ENCODE results near the gene KCNH5. TPM values are rescaled to one million over a fixed set of nuclear protein-coding genes. Genes with fewer than 3 reads are reported as not detected.

KCNH5 gene
- total and polyA plus RNA-seq, 12 donors, result 0.15 TPM; not detected in 11

DNA sequence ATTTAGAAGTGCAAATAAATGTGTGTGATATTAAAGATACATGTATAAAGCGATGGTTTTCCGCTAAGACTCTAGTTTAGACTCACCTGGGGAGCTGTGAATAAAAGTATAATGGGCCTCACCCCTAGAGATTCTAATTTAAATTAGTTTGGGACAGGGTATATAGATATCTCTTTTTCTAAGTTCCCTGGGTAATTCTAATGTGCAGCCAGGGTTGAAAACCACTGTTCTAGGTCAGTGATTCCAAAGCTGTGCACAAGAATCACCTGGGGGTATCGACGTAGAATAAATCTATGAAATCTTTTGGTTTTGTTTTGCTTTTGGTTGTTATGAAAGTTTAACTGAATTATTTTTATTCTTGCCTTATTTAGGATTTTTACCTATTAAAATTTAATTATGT is 302.1 kb downstream of the KCNH5 start:
- ATAC-seq (no peak), DNase-seq (no peak)
- TF ChIP-seq, protein P1, sequence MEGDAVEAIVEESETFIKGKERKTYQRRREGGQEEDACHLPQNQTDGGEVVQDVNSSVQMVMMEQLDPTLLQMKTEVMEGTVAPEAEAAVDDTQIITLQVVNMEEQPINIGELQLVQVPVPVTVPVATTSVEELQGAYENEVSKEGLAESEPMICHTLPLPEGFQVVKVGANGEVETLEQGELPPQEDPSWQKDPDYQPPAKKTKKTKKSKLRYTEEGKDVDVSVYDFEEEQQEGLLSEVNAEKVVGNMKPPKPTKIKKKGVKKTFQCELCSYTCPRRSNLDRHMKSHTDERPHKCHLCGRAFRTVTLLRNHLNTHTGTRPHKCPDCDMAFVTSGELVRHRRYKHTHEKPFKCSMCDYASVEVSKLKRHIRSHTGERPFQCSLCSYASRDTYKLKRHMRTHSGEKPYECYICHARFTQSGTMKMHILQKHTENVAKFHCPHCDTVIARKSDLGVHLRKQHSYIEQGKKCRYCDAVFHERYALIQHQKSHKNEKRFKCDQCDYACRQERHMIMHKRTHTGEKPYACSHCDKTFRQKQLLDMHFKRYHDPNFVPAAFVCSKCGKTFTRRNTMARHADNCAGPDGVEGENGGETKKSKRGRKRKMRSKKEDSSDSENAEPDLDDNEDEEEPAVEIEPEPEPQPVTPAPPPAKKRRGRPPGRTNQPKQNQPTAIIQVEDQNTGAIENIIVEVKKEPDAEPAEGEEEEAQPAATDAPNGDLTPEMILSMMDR (IDR thresholded peaks at IDR 0.05), result no peak
- 89 to 94% methylated on average over 4 of the region's 4 CpGs for WGBS, 2 donors
- no peaks in the 10 kb centered on the region for H3K4me1 ChIP-seq
- H3K36me3 ChIP-seq, result no peaks in the 10 kb centered on the region
- H3K27me3 ChIP-seq, result no peaks in the 10 kb centered on the region
- intact Hi-C loops (cut with DNase I), result no loop called here
- H3K4me3 ChIP-seq, result no peak overlapping the region
- no peak overlapping the region for H3K27ac ChIP-seq
- H3K9me3 ChIP-seq, result no peaks in the 10 kb centered on the region

DNA sequence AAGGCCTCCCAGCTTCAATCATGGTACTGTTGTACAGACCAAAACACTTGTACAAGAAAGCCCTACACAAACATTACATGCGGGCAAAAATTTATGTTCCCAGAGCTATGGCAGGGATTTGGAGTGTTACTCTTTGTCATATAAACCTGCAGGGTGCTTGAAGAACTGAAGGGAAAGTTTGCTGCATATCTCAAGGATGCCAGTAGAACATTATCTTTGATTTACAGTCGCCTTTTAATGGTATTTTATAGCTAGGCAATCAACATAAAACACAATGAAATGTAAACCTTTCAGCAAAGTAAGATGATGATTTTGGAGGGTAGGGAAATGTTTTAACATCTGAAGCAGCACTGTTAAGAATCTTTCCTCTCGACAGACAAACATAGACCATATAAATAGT is 305.6 kb downstream of the KCNH5 start:
- Histone ChIP-seq H3K36me3 (no peaks in the 10 kb centered on the region), H3K27me3 (no peaks in the 10 kb centered on the region), H3K4me1 (no peaks in the 10 kb centered on the region), H3K27ac (no peak overlapping the region), H3K4me3 (no peak overlapping the region), H3K9me3 (peaks cover 0 to 8% (median 0%) of the 10 kb centered on the region in 11 donors)
- TF ChIP-seq, protein P1 (IDR thresholded peaks at IDR 0.05), result no peak
- intact Hi-C loops (cut with DNase I), result no loop called here
- ATAC-seq (no peak), DNase-seq (no peak)
- 74 to 79% methylated on average over 3 of the region's 3 CpGs for WGBS, 2 donors

DNA sequence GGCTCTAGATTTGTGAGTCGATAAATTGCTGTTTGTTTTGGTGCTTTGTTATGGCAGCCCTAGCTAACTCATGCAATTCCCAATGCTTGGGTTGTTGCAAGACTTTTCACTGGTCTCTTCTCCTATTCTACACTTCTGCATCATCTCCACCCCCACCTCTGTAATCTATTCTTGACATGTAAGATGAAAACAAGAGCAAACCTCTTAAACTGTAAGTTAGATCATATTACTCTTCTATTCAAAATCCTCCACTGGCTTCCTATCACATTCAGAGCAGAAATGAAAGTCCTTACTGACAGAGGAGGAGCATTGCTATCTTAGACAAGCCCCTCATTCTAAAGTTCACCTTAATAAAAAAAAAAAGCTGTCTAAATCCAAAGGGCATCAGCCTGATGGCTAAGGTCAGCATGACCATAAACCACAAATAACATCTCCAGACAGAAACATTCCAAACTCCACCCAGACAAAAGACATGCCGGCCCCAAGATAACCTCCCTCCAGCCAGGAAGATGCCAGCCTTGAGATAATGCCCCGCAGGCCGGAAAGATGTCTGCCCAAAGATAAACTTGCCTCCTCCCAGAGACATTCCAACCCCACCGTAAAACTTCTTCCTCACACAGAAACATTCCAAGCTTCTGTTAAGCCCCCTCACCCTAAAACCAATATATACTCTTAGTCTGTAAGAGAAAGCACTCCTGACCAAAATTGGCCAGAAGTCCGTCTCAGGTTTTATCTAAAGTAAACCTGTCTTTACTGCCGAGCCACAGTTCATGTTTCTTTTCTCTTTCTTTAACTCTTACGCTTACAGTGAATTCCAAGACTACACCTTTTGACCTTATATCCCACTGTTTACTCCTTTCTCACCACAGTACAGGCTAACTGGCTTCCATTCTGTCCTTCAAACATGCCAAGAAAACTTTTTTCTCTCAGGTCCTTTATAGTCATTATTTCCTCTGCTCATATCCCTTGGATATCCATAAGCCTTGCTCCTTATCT is 308.9 kb downstream of the KCNH5 start:
- Histone ChIP-seq H3K27me3 (no peaks in the 10 kb centered on the region), H3K4me3 (no peak overlapping the region), H3K4me1 (no peaks in the 10 kb centered on the region), H3K9me3 (peaks cover 0 to 8% (median 0%) of the 10 kb centered on the region in 11 donors), H3K36me3 (no peaks in the 10 kb centered on the region), H3K27ac (no peak overlapping the region)
- TF ChIP-seq, protein P1 (IDR thresholded peaks at IDR 0.05), result no peak
- ATAC-seq (no peak), DNase-seq (no peak)
- intact Hi-C loops (cut with DNase I), result no loop called here
- WGBS, 2 donors, result 58 to 65% methylated on average over 8 of the region's 8 CpGs

DNA sequence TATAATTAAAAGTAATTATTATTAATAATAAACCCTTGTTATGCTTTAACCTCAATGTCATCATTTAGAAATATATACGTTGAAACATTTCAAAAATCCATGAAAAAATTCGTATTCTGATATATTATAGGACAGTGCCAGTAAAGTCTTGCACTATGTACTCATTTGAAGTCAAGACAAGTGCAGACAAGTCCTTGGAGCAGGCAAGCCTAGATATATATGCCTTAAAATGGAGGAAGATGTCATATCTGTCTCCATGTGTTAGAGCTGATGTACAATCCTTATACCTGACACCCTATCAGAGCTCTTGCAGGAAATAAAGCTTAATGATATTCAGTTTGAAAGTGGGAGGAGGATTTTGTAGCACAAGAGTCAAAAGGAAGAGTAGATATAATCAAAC is 310.4 kb downstream of the KCNH5 start:
- ATAC-seq (no peak), DNase-seq (no peak)
- intact Hi-C loops (cut with DNase I), result no loop called here
- no peaks in the 10 kb centered on the region for H3K27me3 ChIP-seq
- peaks cover 0 to 8% (median 0%) of the 10 kb centered on the region in 11 donors for H3K9me3 ChIP-seq
- no peak overlapping the region for H3K27ac ChIP-seq
- TF ChIP-seq, protein P1 (IDR thresholded peaks at IDR 0.05), result no peak
- H3K36me3 ChIP-seq, result no peaks in the 10 kb centered on the region
- no peak overlapping the region for H3K4me3 ChIP-seq
- WGBS, 2 donors, result 69 to 84% methylated on average over 2 of the region's 2 CpGs
- H3K4me1 ChIP-seq, result no peaks in the 10 kb centered on the region
